ENCODE data around the gene CTCF. TPM values are rescaled to one million over a fixed set of nuclear protein-coding genes. Genes with fewer than 3 reads are reported as not detected.

CTCF gene
- total and polyA plus RNA-seq, 2 donors from 2014 or later: 20.4 to 42.6 TPM

DNA sequence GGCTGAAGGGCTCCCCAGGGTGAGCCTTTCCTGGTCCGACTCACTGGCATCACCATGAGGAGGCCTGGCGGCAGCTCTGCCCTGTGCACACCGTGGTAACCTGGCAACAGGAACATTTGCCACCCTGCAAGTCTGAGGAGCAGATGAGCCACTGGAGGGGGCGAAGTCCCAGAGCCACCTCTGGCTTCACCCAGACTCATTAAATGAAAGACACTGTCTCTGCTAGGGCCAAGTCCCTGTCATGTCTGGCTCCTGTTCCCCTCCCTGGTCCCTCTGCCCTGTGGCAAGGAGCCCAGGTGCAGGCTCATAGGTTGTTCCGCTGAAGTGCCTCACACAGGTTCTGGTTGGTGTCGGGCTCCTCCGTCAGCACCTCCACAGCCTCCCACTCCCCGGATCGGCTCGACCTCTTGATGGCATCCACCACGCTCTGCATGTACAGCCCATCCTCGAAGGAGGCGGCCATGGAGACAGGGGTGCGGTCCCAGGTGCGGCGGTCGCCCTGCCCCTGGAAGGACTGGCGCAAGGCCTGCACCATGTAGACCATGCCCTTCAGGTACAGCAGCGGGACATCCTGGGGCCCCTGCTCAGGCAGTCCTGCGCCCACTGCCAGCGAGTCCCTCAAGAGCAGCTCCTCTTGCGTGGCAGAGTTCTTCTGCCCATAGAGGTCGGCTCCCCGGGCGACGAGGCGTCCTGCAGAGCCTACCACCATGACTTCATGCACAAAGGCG lies 112.7 kb downstream of the CTCF start:
- H3K4me3 ChIP-seq (ENCODE audit: low read length in 3 of 3): no peak overlapping the region
- FAIRE-seq: no peak
- no peaks in the 10 kb centered on the region for H3K36me3 ChIP-seq (ENCODE audit: control insufficient read depth in 2 of 3, insufficient read depth in 3 of 3, low read length in 3 of 3)
- no peak for TF ChIP-seq CTCF (IDR thresholded peaks at IDR 0.05; ENCODE audit: borderline replicate concordance, extremely low read depth, insufficient read depth)
- DNase-seq: peak in 1 of 5 donors; percentile 71
- peak overlapping the region in 1 of 2 donors; percentile 56 for H3K27ac ChIP-seq (ENCODE audit: low read depth in 2 of 2, low read length in 2 of 2)
- intact Hi-C loops (cut with DNase I): loop anchor here (10.0 kb wide), 1 partner anchor 250 kb away; no protein-coding TSS in a partner anchor
- H3K27me3 ChIP-seq (ENCODE audit: control insufficient read depth, insufficient read depth, low read length): no peaks in the 10 kb centered on the region
- H3K9ac ChIP-seq (ENCODE audit: low read length in 3 of 3): peak overlapping the region in 1 of 3 donors; percentile 41
- H3K4me1 ChIP-seq (ENCODE audit: control insufficient read depth in 2 of 3, insufficient read depth in 2 of 3, low read depth in 1 of 3, low read length in 3 of 3): peaks cover 0 to 20% (median 19%) of the 10 kb centered on the region in 3 donors
- no peaks in the 10 kb centered on the region for H3K9me3 ChIP-seq (ENCODE audit: control insufficient read depth in 2 of 3, insufficient read depth in 1 of 3, low read length in 3 of 3)

GRCh38 chr16:67675579-67675935 lies 113.2 kb downstream of the CTCF start:
- no peak for FAIRE-seq
- no peak for TF ChIP-seq CTCF (IDR thresholded peaks at IDR 0.05; ENCODE audit: borderline replicate concordance, extremely low read depth, insufficient read depth)
- Histone ChIP-seq H3K4me1 (ENCODE audit: control insufficient read depth in 2 of 3, insufficient read depth in 2 of 3, low read depth in 1 of 3, low read length in 3 of 3) (peaks cover 0 to 20% (median 19%) of the 10 kb centered on the region in 3 donors), H3K27ac (ENCODE audit: low read depth in 2 of 2, low read length in 2 of 2) (peak overlapping the region in 1 of 2 donors; percentile 11), H3K4me3 (ENCODE audit: low read length in 3 of 3) (no peak overlapping the region), H3K9ac (ENCODE audit: low read length in 3 of 3) (no peak overlapping the region), H3K36me3 (ENCODE audit: control insufficient read depth in 2 of 3, insufficient read depth in 3 of 3, low read length in 3 of 3) (no peaks in the 10 kb centered on the region), H3K27me3 (ENCODE audit: control insufficient read depth, insufficient read depth, low read length) (no peaks in the 10 kb centered on the region), H3K9me3 (ENCODE audit: control insufficient read depth in 2 of 3, insufficient read depth in 1 of 3, low read length in 3 of 3) (no peaks in the 10 kb centered on the region)
- peak in 1 of 5 donors; percentile 66 for DNase-seq
- intact Hi-C loops (cut with DNase I): loop anchor here (10.0 kb wide), 1 partner anchor 249 kb away; no protein-coding TSS in a partner anchor

DNA sequence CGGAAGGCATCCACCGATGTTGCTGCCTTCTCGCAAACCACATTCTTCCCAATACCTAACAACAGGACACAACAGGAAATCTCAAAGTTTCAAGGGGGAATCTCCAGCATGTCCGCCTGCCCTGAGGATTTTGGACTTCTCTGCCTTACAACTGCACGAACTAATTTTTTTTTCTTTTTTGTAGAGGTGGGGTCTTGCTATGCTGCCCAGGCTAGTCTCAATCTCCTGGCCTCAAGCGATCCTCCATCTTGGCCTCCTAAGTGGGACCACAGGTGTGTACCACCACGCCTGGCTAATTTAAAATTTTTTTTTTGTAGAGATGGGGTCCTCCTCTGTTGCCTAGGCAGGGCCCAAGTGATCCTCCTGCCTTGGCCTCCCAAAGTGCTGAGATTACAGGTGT lies 113.7 kb downstream of the CTCF start:
- Histone ChIP-seq H3K36me3 (ENCODE audit: control insufficient read depth in 2 of 3, insufficient read depth in 3 of 3, low read length in 3 of 3) (no peaks in the 10 kb centered on the region), H3K27ac (ENCODE audit: low read depth in 2 of 2, low read length in 2 of 2) (peak overlapping the region in 1 of 2 donors; percentile 11), H3K9me3 (ENCODE audit: control insufficient read depth in 2 of 3, insufficient read depth in 1 of 3, low read length in 3 of 3) (no peaks in the 10 kb centered on the region), H3K9ac (ENCODE audit: low read length in 3 of 3) (no peak overlapping the region), H3K27me3 (ENCODE audit: control insufficient read depth, insufficient read depth, low read length) (no peaks in the 10 kb centered on the region), H3K4me3 (ENCODE audit: low read length in 3 of 3) (no peak overlapping the region), H3K4me1 (ENCODE audit: control insufficient read depth in 2 of 3, insufficient read depth in 2 of 3, low read depth in 1 of 3, low read length in 3 of 3) (peaks cover 0 to 20% (median 19%) of the 10 kb centered on the region in 3 donors)
- no peak for DNase-seq
- intact Hi-C loops (cut with DNase I): loop anchor here (10.0 kb wide), 1 partner anchor 249 kb away; no protein-coding TSS in a partner anchor
- no peak for TF ChIP-seq CTCF (IDR thresholded peaks at IDR 0.05; ENCODE audit: borderline replicate concordance, extremely low read depth, insufficient read depth)
- no peak for FAIRE-seq
